Measurements from ENCODE around the gene PDCD1.

PDCD1 gene

GRCh38 chr2:241905716-241906377, 47.2 kb upstream of the PDCD1 start:
- Histone ChIP-seq H3K4me2 (ENCODE audit: low read length) (no peak overlapping the region), H3K4ac (ENCODE audit: low read depth, low read length) (no peak overlapping the region), H3K27ac (ENCODE audit: low read depth, low read length) (no peak overlapping the region), H2BK12ac (ENCODE audit: low read length) (no peak overlapping the region), H3K79me1 (ENCODE audit: low read length) (no peaks in the 10 kb centered on the region), H4K12ac (ENCODE audit: low read depth, low read length) (no peak overlapping the region), H3K18ac (ENCODE audit: low read length) (no peak overlapping the region), H3K14ac (ENCODE audit: low read length) (no peak overlapping the region), H3K27me3 (ENCODE audit: insufficient read depth, low read length) (peaks cover 5% of the 10 kb centered on the region), H3K36me3 (ENCODE audit: control insufficient read depth in 1 of 2, insufficient read depth in 2 of 2, low read length in 2 of 2) (no peaks in the 10 kb centered on the region), H3K4me3 (ENCODE audit: low read depth, low read length) (no peak overlapping the region), H3K9ac (ENCODE audit: low read length) (no peak overlapping the region), H3K9me3 (ENCODE audit: insufficient read depth, low read depth, low read length) (peaks cover 8% of the 10 kb centered on the region), H4K8ac (ENCODE audit: low read depth, low read length) (no peak overlapping the region), H2AFZ (ENCODE audit: insufficient read depth, low read length, poor library complexity) (no peak overlapping the region), H3K4me1 (ENCODE audit: control insufficient read depth in 1 of 2, insufficient read depth in 2 of 2, low read length in 2 of 2) (peaks cover 3 to 8% of the 10 kb centered on the region in 2 experiments), H3K23ac (ENCODE audit: low read length) (no peak overlapping the region), H2BK120ac (ENCODE audit: insufficient read depth, low read length, poor library complexity) (no peak overlapping the region), H3K79me2 (ENCODE audit: control insufficient read depth, insufficient read depth, low read length, poor library complexity) (no peaks in the 10 kb centered on the region), H2BK5ac (ENCODE audit: low read depth, low read length, poor library complexity) (no peak overlapping the region), H2AK5ac (ENCODE audit: low read length) (no peak overlapping the region), H4K91ac (ENCODE audit: low read depth, low read length) (no peak overlapping the region)
- DNase-seq: no peak
- WGBS (ENCODE audit: extremely low coverage, insufficient coverage, insufficient read length): no CpG with 5 or more reads among the region's 14 CpGs

- no peak overlapping the region for H4K12ac ChIP-seq (ENCODE audit: low read depth, low read length)
- no peak overlapping the region for H3K4ac ChIP-seq (ENCODE audit: low read depth, low read length)
- H4K91ac ChIP-seq (ENCODE audit: low read depth, low read length): no peak overlapping the region
- H3K4me3 ChIP-seq (ENCODE audit: low read depth, low read length): no peak overlapping the region
- H3K18ac ChIP-seq (ENCODE audit: low read length): no peak overlapping the region
- H2AK5ac ChIP-seq (ENCODE audit: low read length): no peak overlapping the region
- no peak overlapping the region for H3K4me2 ChIP-seq (ENCODE audit: low read length)
- no peaks in the 10 kb centered on the region for H3K79me1 ChIP-seq (ENCODE audit: low read length)
- no peak overlapping the region for H3K27ac ChIP-seq (ENCODE audit: low read depth, low read length)
- no peak for DNase-seq
- H3K14ac ChIP-seq (ENCODE audit: low read length): no peak overlapping the region
- no peak overlapping the region for H2BK120ac ChIP-seq (ENCODE audit: insufficient read depth, low read length, poor library complexity)
- no peak overlapping the region for H2BK12ac ChIP-seq (ENCODE audit: low read length)
- no peaks in the 10 kb centered on the region for H3K36me3 ChIP-seq (ENCODE audit: control insufficient read depth in 1 of 2, insufficient read depth in 2 of 2, low read length in 2 of 2)
- peaks cover 3 to 8% of the 10 kb centered on the region in 2 experiments for H3K4me1 ChIP-seq (ENCODE audit: control insufficient read depth in 1 of 2, insufficient read depth in 2 of 2, low read length in 2 of 2)
- H2BK5ac ChIP-seq (ENCODE audit: low read depth, low read length, poor library complexity): no peak overlapping the region
- H3K79me2 ChIP-seq (ENCODE audit: control insufficient read depth, insufficient read depth, low read length, poor library complexity): no peaks in the 10 kb centered on the region
- H3K9me3 ChIP-seq (ENCODE audit: insufficient read depth, low read depth, low read length): peaks cover 7% of the 10 kb centered on the region
- peaks cover 5% of the 10 kb centered on the region for H3K27me3 ChIP-seq (ENCODE audit: insufficient read depth, low read length)
- no peak overlapping the region for H2AFZ ChIP-seq (ENCODE audit: insufficient read depth, low read length, poor library complexity)
- WGBS (ENCODE audit: extremely low coverage, insufficient coverage, insufficient read length): no CpG with 5 or more reads among the region's 29 CpGs
- no peak overlapping the region for H3K9ac ChIP-seq (ENCODE audit: low read length)
- H3K23ac ChIP-seq (ENCODE audit: low read length): no peak overlapping the region
- H4K8ac ChIP-seq (ENCODE audit: low read depth, low read length): no peak overlapping the region
Measured at GRCh38 chr2:241904791-241905710, 46.4 kb upstream of the PDCD1 start.

- H4K12ac ChIP-seq (ENCODE audit: low read depth, low read length): no peak overlapping the region
- H3K27me3 ChIP-seq (ENCODE audit: insufficient read depth, low read length): peaks cover 5% of the 10 kb centered on the region
- no peaks in the 10 kb centered on the region for H3K79me2 ChIP-seq (ENCODE audit: control insufficient read depth, insufficient read depth, low read length, poor library complexity)
- H2AK5ac ChIP-seq (ENCODE audit: low read length): no peak overlapping the region
- H3K18ac ChIP-seq (ENCODE audit: low read length): no peak overlapping the region
- H3K4me2 ChIP-seq (ENCODE audit: low read length): no peak overlapping the region
- no CpG with 5 or more reads among the region's 19 CpGs for WGBS (ENCODE audit: extremely low coverage, insufficient coverage, insufficient read length)
- H3K4me1 ChIP-seq (ENCODE audit: control insufficient read depth in 1 of 2, insufficient read depth in 2 of 2, low read length in 2 of 2): peaks cover 3 to 8% of the 10 kb centered on the region in 2 experiments
- H2BK120ac ChIP-seq (ENCODE audit: insufficient read depth, low read length, poor library complexity): no peak overlapping the region
- H3K4me3 ChIP-seq (ENCODE audit: low read depth, low read length): no peak overlapping the region
- no peak overlapping the region for H2AFZ ChIP-seq (ENCODE audit: insufficient read depth, low read length, poor library complexity)
- no peak overlapping the region for H3K27ac ChIP-seq (ENCODE audit: low read depth, low read length)
- H3K79me1 ChIP-seq (ENCODE audit: low read length): no peaks in the 10 kb centered on the region
- H2BK12ac ChIP-seq (ENCODE audit: low read length): no peak overlapping the region
- H4K91ac ChIP-seq (ENCODE audit: low read depth, low read length): no peak overlapping the region
- H2BK5ac ChIP-seq (ENCODE audit: low read depth, low read length, poor library complexity): no peak overlapping the region
- H3K23ac ChIP-seq (ENCODE audit: low read length): no peak overlapping the region
- no peak overlapping the region for H3K14ac ChIP-seq (ENCODE audit: low read length)
- peaks cover 7% of the 10 kb centered on the region for H3K9me3 ChIP-seq (ENCODE audit: insufficient read depth, low read depth, low read length)
- H3K4ac ChIP-seq (ENCODE audit: low read depth, low read length): no peak overlapping the region
- DNase-seq: no peak
- no peak overlapping the region for H3K9ac ChIP-seq (ENCODE audit: low read length)
- no peak overlapping the region for H4K8ac ChIP-seq (ENCODE audit: low read depth, low read length)
- no peaks in the 10 kb centered on the region for H3K36me3 ChIP-seq (ENCODE audit: control insufficient read depth in 1 of 2, insufficient read depth in 2 of 2, low read length in 2 of 2)
Measured at GRCh38 chr2:241904011-241904718, 45.5 kb upstream of the PDCD1 start.

GRCh38 chr2:241903121-241904010, 44.7 kb upstream of the PDCD1 start:
- H3K4me1 ChIP-seq (ENCODE audit: control insufficient read depth in 1 of 2, insufficient read depth in 2 of 2, low read length in 2 of 2): peaks cover 3 to 8% of the 10 kb centered on the region in 2 experiments
- peaks cover 7% of the 10 kb centered on the region for H3K9me3 ChIP-seq (ENCODE audit: insufficient read depth, low read depth, low read length)
- no CpG with 5 or more reads among the region's 40 CpGs for WGBS (ENCODE audit: extremely low coverage, insufficient coverage, insufficient read length)
- H3K27ac ChIP-seq (ENCODE audit: low read depth, low read length): no peak overlapping the region
- no peak overlapping the region for H3K4me3 ChIP-seq (ENCODE audit: low read depth, low read length)
- no peak overlapping the region for H3K23ac ChIP-seq (ENCODE audit: low read length)
- no peak overlapping the region for H2BK120ac ChIP-seq (ENCODE audit: insufficient read depth, low read length, poor library complexity)
- H2AFZ ChIP-seq (ENCODE audit: insufficient read depth, low read length, poor library complexity): no peak overlapping the region
- H4K8ac ChIP-seq (ENCODE audit: low read depth, low read length): no peak overlapping the region
- no peaks in the 10 kb centered on the region for H3K79me1 ChIP-seq (ENCODE audit: low read length)
- no peak overlapping the region for H3K18ac ChIP-seq (ENCODE audit: low read length)
- no peak overlapping the region for H3K4me2 ChIP-seq (ENCODE audit: low read length)
- no peak overlapping the region for H2BK12ac ChIP-seq (ENCODE audit: low read length)
- no peak overlapping the region for H4K12ac ChIP-seq (ENCODE audit: low read depth, low read length)
- H3K79me2 ChIP-seq (ENCODE audit: control insufficient read depth, insufficient read depth, low read length, poor library complexity): no peaks in the 10 kb centered on the region
- H4K91ac ChIP-seq (ENCODE audit: low read depth, low read length): no peak overlapping the region
- no peak overlapping the region for H2AK5ac ChIP-seq (ENCODE audit: low read length)
- H3K27me3 ChIP-seq (ENCODE audit: insufficient read depth, low read length): peaks cover 5% of the 10 kb centered on the region
- H3K9ac ChIP-seq (ENCODE audit: low read length): no peak overlapping the region
- H2BK5ac ChIP-seq (ENCODE audit: low read depth, low read length, poor library complexity): no peak overlapping the region
- H3K4ac ChIP-seq (ENCODE audit: low read depth, low read length): no peak overlapping the region
- DNase-seq: no peak
- H3K14ac ChIP-seq (ENCODE audit: low read length): no peak overlapping the region
- H3K36me3 ChIP-seq (ENCODE audit: control insufficient read depth in 1 of 2, insufficient read depth in 2 of 2, low read length in 2 of 2): no peaks in the 10 kb centered on the region

Data from trophoblast cell (in vitro differentiated cells and primary cell).